GM19468 (cell line): ENCODE data around the gene PLB1.
"Not testable (repeated sequence)": the region's sequence is repeated elsewhere in the genome, so short reads cannot be mapped to it uniquely, and the experiment has no call there.

Experiments used
- ATAC-seq: cut with Tn5 transposase; IDR thresholded peaks from one replicate; pipeline ENCODE4 v1.9.1; 2021; ENCODE audit warnings: mild to moderate bottlenecking, moderate library complexity, moderate number of reproducible peaks; ENCODE audit not compliant: unreplicated experiment; ENCODE audit errors: extremely low read depth

Gene PLB1

DNA sequence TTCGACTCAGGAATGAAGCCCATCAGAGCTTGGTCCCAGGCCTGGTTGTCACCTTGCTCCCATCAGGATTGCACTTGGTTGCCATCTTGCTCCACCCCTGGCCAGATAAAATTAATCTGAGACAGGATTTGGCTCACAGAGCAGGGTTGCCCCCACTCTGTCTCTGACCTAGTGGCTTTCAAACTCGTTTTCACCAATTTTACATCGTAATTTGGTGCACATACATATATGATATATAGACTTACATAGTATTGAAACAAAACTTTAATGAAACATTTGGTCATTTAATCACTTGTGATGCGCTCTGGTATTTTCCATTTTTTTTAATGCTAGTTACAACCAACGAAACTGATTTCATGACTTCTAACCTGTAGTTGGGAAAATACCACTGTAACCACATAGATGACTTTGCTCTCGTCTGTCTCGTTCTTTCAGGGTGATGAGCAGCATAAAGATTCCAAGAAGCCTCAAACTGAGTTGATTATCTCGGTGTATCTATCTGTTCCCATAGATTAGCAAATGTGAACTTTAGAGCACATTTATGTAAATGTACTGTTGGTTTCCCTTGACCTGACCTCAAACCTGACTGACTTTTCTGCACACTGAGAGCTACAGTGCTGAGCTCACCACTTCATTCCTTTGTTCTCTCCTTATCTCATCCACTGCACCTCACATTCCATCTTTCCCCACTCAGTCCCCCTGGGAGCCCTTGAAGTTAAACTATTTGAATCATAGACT, 30.5 kb upstream of the PLB1 start:
- ATAC-seq: no peak

DNA sequence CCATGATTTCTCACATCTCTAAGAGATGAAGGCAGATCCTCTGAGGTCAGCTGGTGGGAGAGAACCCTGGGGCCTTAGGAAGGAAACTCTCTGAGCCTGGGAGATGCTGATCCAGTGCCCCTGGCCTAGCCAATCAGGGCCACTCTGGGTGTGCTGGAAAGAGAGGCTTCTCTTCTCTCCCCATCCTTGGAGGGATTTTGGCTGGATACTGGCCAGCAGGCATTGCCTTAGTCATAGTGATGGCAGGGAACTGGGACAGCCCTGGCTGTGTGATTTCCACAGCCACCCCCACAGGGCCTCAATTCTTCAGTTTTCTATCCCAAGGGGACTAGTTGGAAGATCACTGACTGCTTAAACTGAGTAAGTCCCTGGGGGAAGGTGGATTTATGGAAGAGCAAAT, 26.6 kb upstream of the PLB1 start:
- no peak for ATAC-seq

DNA sequence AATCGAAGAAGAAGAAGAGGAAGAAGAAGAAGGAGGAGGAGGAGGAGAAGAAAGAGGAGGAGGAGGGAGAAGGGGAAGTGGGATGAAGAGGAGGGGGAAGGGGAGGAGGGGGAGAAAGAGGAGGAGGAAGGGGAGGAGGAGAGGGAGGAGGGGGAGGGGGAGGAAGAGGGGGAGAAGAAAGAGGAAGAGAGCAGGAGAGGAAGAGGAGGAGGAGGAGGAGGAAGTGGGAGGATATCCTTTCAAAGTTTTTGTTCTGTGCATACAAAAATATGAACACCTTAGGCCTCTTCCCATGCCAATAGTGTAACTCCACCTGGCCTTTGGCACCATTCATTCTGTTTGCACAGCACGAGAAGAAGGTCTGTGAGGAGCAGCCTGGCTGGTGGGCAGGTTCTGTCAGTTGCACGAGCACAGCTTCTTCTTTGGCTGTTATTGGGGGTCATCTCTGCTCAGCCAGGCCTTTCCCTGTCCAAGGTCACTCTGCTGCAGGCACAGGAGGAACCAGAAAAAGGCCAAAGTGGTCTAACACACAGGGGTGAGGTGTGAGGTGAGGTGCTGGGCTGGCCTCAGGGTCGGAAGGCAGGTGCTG, 25.8 kb upstream of the PLB1 start:
- no peak for ATAC-seq

DNA sequence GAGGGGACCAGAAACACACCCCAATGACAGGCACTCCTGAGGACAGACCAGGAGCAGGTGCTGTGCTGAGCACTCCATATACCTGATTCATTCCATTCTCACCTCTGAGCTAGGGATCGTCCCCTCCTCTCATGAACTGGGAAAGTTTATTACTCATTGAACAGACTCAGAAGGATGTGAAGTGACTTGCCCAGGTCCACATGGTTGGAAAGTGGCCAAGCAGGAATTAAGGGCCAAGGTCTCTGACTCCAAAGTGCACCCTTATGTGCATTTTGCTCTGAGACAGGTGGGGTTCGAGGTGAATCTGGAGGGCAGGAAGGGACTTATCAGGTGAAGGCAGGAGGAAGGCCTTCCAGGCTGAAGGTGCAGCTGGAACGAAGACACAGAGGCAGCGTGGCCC, 25.1 kb upstream of the PLB1 start:
- ATAC-seq: no peak

DNA sequence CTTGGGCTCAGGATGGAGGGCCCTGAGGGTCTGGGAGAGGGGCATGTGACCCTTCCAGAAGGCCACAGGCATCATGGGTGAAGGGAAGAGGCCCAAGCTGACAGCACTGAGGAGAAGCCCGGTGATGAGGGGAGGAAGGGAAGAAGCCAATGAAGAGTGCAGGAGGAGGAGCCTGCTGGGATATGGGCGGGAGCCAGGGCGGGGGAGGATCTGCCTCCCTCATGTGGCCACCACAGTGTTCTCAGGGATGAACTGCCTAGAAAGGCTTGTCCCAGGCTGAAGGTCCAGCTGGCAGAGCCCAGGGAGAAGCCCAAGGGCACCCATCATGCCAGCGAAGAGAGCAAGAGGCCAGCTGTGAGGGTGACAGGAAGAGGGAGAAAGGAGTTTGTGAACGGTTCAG, 24.6 kb upstream of the PLB1 start:
- no peak for ATAC-seq

DNA sequence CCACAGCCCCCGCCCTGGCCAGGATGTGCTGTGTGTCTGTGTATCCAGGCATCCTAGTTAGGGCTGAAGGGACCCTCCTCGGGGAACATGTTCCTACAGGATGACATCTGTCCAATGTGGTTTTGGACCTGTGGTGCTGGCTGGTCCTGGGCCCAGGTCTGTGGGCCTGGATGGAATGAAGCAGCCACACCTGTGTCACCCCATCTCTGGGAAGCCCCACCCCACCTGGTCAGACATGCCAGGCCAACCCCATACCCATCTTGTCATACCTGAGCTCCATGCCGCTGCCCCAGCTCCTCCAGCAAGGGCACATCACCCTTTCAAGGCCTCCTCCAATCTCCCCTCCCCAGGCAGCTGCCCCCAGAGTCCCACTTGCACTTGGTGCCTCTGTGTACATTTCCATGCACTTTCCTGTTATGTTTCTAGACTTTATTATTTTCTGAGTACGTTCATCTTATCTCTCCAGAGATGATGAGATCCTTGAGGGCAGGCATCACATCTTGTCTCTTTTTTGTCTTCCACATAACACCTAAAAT, 24.1 kb upstream of the PLB1 start:
- ATAC-seq: no peak

DNA sequence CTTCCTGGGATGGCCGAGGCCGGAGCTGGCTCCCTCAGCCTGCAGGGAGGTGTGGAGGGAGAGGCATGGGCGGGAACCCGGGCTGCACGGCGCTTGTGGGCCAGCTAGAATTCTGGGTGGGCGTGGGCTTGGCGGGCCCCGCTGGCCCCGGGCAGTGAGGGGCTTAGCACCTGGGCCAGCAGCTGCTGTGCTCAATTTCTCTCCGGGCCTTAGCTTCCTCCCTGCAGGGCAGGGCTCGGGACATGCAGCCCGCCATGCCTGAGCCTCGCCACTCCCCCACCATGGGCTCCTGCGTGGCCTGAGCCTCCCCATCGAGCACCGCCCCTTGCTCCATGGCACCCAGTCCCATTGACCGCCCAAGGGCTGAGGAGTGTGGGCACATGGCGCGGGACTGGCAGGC, 23.2 kb upstream of the PLB1 start:
- ATAC-seq: not testable (repeated sequence)

DNA sequence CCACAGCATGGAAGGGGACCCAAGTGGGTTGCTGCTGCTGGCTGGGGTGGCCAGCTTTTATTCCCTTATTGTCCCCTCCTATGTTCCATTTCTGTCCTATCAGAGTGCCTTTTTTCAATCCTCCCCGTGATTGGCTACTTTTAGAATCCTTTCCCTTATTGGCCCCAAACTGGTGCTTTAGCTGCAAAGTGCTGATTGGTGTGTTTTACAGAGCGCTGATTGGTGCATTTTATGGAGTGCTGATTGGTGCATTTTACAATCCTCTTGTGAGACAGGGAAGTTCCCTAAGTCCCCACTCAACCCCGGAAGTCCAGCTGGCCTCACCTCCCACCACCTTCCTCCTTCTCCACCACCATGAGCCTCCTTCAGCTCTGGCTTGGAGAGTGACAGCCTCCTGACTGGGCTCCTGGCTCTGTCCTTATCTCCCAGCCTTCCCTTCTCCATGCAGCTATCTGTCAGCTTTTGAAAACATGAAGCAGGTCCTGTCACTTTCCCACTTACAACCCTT, 20.7 kb upstream of the PLB1 start:
- no peak for ATAC-seq

DNA sequence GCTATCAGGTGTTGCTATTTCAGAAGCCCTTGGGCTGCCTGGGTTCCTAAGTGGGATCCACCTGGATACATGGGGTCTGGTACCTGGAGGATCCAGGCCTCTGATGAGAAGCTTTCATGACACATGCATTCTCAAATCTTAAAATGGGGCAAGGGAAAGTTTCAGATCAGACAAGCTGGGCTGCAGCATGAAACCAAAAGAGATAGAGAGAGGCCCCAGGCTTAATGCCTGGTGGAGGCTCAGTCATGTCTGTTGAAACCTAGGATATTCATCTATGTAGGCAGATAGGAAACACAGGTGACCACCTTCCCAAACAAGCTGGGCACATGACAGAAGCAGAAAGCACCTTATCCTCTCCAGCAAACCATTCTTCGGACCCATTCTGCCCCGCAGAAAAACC, 18.8 kb upstream of the PLB1 start:
- ATAC-seq: no peak

DNA sequence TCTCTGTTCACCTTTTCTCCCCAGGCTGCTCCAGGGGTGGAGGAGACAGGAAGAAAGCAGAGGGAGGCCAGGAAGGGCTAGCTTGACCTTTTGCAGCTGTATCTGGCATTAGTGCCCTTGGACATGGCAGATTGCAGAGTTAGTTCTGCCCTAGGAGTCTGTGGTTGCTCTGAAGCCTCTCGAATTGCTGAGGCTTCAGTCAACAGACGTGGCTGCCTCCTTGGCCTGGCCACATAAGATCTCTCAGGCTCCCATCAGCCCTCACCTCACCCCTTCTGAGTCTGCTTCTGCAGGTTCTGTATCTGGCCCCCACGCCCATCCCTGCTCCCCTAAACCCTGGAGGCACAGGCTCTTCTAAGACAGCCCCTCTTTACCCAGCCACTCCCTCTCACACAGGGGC, 18.2 kb upstream of the PLB1 start:
- no peak for ATAC-seq

DNA sequence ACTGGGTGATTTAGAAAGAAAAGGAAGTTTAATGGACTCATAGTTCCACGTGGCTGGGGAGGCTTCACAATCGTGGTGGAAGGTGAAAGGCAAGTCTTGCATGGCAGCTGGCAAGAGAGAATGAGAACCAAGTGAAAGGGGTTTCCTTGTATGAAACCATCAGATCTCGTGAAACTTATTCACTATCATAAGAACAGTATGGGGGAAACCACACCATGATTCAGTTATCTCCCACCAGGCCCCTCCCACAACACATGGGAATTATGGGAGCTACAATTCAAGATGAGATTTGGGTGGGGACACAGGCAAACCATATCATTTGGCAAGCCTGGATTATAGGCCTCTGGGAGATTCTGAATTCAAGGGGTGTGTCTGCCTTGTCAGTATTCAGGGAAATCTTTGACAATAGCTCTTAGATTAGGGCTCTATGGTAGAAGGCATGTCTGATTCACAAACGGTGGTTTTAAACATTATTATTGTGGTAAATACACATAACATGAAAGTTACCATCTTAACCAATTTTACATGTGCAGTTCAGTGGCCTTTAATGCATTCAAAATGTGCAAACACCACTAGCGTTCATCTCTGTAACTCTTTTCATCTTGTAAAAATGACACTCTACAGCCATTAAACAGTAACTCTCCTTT, 15.3 kb upstream of the PLB1 start:
- ATAC-seq: no peak

DNA sequence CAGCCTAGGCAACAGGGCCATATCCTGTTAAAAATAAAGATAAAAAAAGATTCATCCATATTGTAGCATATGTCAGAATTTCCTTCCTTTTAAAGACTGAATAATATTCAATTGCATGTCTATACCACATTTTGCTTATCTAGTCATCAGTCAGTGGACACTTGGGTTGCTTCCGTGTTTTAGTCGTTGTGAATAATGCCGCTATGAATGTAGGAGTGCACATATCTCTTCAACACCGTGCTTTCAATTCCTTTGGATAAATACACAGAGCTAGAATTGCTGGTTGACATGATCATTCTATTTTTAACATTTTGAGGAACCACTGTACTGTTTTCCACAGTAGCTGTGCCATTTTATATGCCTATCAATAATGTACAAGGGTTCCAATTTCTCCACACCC, 14.0 kb upstream of the PLB1 start:
- no peak for ATAC-seq

DNA sequence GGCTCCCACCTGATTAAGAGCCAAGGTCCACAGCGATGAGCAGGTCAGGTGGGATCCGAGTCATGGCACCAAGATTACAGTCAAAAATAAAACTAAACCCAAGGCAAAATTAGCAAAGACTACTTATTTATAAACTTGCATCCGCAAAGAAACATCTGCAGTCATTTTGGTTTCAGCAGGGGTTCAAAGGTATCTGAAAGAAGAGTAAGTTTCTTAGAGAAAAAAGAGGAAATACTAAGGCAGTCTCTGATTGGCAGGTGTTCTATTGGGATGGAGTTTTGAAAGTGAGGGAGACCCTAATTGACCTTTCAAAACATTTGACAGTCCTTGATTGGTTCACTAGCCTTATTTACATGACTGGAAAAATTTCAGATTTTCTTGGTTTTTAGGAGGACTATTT, 11.0 kb upstream of the PLB1 start:
- ATAC-seq: no peak

DNA sequence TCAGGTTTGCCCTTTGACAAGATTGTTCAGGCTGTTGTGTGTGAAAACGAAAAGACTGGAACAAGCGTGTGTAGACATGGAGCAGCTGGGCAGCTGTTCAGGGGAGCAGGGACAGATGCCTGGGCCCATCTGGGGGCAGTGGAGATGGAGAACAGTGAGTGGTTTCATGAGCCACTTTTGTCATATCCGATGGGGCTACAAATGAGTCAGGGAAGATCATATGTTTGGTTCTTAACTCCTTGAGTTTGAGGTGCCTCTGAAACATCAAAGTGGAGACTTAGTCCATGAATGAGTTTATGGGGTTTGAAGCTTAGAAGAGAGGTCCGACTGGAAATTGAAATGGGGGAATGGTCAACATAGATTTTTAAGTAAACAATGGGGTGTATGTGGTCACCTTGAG, 9.3 kb upstream of the PLB1 start:
- ATAC-seq: no peak

DNA sequence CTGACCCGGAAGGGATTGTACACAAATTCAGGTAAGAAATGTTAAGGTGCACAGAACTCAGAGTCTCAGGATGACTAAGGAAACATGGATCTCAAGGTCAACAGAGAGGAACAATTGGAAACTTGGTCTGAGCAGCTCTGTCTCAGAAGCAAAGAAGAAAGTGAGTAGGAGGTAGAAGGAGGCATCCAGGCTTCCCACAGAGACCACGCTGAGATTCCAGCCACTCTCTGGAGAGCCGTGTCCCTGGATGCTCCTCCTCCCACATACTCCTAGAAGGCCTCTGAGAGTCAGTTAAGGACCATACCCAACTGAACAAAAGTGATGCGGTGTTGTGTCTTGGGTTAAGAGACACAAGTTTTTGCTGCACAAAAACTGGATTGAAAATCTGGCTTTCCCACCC, 8.6 kb upstream of the PLB1 start:
- ATAC-seq: no peak

DNA sequence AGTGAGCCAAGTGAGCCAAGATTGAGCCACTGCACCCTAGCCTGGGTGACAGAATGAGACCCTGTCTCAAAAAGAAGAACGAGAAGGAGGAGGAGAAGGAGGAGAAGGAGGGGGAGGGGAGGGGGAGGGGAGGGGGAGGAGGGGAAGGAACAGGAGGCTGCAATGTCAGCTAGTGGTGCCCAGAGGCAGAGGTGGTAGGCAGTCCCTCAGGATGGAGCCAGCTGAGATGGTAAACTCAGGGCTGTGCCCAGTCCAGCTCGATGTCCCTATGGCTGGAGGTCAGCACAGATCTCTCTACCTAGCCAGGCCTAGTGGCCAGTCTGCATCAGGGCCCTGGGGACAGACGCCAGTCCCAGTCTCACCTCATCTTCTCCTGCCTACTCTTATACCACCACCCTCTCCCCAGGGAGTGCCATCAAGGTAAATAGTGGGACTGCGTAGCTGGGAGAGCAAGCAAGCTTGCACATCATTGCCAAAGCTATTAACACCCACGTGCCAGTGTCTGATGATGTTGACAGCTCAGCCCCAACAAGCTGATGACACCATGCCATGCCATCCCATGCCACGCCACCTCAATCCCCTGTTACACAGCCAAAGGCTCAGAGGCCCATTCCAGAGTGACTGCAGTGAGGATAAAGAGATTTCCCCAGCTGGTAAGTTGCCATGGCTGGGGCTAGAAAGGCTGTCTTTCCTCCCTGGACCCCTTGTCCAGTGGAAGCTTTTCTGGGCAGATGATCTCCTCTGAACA, 7.6 kb upstream of the PLB1 start:
- ATAC-seq: no peak

DNA sequence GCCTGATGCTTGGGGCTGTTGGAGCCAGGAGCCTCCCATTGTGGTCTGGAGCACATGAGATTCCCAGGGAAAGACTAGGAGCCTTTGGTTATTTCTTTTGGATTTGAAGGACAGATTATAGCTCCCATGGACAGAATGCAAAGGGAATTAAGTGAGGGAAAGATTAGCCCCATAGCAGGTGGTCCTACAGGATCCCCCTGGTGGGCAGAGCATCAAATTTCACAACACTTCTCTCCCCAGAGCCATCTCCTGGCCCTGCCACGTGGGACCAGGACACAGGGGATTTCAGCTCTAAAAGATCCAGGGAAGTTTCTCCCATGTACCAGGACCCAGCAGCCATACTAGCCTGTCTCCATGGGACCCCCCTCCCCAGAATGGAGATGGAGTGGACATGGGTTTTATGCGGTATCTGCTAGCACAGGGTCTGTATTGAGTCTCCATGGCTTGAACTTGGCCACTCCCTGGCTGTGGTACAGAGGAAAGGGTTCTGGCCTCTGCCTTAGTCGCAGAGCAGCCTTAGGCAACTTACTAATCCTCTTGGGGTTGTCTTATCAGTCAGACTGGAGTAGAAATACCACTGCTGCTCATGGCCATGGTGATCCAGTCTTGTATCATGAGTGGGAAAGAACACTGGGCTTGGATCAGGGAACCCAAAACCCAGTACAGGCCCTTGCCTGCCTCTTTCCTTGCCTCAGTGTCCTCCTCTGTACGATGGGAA, 6.8 kb upstream of the PLB1 start:
- ATAC-seq: no peak

DNA sequence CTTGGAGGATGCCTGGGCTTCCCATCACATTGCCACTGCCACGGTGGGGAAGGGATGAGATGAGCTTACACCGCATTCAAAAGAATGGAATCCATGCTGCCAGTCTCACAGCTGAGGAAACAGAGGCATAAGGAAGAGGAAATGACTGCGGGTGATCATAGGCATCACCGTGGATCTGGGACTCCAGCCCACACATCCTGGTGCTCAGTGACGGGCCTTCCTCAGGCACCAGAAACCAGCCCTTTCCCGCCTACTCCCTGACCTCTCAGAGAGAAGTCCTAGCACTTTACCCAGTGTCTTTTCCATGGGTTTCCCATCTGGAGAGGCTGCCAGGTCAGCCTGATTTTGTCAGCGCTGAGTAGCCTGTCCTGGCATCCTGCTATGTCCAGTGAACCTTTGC, 5.3 kb upstream of the PLB1 start:
- ATAC-seq: no peak

DNA sequence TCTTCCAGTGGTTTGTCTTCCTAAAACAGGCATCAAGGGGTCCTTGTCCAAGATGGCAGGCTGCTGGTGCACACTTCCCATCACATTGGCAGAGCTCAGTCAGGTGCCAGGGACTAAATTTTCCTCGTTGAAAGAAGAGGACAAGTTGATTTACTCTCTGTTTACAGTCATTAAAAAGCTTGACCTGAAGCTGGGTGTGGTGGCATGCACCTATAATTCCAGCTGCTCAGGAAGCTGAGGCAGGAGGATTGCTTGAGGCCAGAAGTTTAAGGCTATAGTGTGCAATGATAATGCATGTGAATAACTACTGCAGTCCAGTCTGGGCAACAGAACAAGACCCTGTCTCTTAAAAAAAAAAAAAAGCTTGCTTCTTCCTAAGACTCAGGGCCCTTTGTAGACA, 3.6 kb upstream of the PLB1 start:
- no peak for ATAC-seq

DNA sequence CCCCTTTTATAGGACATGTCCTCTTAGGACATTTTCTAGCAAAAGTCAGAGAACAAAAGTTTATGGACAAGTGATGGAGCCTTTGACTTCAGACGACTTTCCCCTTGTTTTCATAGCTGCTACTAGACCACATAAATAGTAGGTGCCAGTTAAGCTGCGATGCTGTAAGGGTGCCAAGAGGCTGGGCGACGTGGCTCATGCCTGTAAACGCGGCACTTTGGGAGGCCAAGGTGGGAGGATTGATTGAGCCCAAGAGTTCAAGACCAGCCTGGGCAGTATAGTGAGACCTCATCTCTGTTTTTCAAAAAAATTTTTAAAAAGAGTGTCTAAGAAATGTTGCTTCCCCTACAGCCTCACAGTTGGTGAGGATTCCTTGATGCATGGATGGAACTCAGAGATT, 2.2 kb upstream of the PLB1 start:
- no peak for ATAC-seq
